Omental fat pad (tissue), 4 donors: ENCODE measurements around the gene VWA1. TPM values are rescaled to one million over a fixed set of nuclear protein-coding genes. Genes with fewer than 3 reads are reported as not detected.
"Not testable (repeated sequence)": the region's sequence is repeated elsewhere in the genome, so short reads cannot be mapped to it uniquely, and the experiment has no call there.

ENCODE experiments used
- ATAC-seq: fragments of 150-250 bp; one replicate; pipeline ENCODE4 v1.9.1; 2016; ENCODE audit warnings: mild to moderate bottlenecking, moderate library complexity; ENCODE audit not compliant: low FRiP score
- DNase-seq: peaks from one replicate; pipeline ENCODE4 v3.0.0-alpha.2; 2019; ENCODE audit warnings: low spot score
- total RNA-seq, 4 donors: library from RNA; depleted of rRNA; stranded (reverse); fragments of >200 nt; gene quantifications; one replicate each; pipeline ENCODE4 v1.1.0, GENCODE V29; 2016
- TF ChIP-seq, protein P1 (sequence below), 3 donors: fragments of 450-650 bp; IDR thresholded peaks; one replicate each; pipeline ENCODE4 v1.5.1; 2016 to 2017; ENCODE audit warnings: antibody characterized with exemption in 3 of 3, mild to moderate bottlenecking in 3 of 3, moderate library complexity in 2 of 3

VWA1 gene
- total RNA-seq, 4 donors from 2014 or later = 6.8 to 21.1 (median 13.8) TPM

DNA sequence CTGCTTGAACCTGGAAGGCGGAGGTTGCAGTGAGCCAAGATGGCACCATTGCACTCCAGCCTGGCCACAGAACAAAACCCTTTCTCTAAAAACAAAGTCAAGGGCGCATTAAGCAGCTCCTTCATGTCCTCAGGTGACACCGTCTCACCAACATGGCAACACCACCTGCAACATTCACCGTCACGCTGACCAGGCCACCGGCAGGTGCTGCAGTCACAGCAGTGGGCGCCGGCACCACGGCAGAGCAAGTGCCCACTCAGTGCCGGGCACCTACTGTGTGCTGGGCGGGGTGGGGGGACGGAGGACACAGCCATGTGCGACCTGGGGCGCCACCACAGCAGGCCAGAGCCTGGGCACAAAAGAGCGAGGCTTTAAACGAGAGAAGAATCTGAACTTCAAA is 48.2 kb downstream of the VWA1 start:
- TF ChIP-seq, protein P1, sequence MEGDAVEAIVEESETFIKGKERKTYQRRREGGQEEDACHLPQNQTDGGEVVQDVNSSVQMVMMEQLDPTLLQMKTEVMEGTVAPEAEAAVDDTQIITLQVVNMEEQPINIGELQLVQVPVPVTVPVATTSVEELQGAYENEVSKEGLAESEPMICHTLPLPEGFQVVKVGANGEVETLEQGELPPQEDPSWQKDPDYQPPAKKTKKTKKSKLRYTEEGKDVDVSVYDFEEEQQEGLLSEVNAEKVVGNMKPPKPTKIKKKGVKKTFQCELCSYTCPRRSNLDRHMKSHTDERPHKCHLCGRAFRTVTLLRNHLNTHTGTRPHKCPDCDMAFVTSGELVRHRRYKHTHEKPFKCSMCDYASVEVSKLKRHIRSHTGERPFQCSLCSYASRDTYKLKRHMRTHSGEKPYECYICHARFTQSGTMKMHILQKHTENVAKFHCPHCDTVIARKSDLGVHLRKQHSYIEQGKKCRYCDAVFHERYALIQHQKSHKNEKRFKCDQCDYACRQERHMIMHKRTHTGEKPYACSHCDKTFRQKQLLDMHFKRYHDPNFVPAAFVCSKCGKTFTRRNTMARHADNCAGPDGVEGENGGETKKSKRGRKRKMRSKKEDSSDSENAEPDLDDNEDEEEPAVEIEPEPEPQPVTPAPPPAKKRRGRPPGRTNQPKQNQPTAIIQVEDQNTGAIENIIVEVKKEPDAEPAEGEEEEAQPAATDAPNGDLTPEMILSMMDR (IDR thresholded peaks at IDR 0.05) = no peak
- DNase-seq = no peak
- ATAC-seq = no peak

DNA sequence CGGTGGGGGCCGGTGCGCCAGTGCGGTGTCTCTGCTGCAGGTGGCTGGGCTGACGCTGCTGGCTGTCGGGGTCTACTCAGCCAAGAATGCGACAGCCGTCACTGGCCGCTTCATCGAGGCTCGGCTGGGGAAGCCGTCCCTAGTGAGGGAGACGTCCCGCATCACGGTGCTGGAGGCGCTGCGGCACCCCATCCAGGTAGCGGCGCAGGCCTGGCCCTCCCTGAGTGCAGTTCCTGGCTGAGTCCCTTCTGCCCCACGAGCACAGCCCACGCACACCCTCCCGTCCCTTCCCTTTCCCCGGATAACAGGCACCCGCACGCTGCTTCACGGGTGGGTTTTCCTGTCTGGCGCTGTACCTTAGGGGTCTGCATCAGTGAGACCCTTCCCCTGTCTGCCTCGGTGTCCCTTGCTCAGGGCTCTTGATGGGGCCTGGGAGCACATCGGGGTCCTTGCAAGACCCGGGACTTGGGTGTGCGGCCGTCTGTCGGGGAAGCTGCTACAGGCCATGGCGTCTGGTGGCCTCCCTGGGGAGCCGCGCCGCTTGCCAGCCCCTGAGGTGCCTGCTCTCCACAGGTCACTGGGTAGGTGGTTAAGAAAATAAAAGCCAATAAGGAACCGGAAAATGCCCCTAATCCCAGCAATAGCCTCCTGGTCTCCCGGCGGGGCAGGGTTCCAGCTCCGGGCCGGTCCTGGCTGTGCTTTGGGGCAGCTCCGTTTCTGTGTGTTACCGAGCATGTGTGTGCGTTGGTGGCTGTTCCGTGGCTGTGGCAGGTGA is 49.7 kb downstream of the VWA1 start:
- DNase-seq, ATAC-seq: not testable (repeated sequence)

DNA sequence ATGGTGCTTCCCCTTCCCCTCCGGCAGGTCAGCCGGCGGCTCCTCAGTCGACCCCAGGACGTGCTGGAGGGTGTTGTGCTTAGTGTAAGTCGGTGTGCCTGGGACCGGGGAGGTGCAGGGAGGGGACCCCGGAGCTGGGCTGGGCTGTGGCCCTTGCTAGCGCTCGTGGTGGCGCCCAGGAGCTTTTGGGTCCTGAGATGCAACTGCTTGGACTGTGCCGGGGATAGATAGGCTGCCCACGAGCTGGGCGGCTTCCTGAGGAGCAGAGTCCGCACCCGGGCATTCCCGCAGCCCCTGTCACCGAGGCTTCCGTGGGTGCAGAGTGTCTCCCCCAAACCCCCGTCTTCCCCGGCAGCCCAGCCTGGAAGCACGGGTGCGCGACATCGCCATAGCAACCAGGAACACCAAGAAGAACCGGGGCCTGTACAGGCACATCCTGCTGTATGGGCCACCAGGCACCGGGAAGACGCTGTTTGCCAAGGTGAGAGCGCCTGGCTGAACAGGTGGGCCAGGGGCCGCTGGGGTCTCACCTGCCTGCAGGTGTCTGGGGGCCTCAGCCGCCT is 50.3 kb downstream of the VWA1 start:
- DNase-seq, ATAC-seq: not testable (repeated sequence)

DNA sequence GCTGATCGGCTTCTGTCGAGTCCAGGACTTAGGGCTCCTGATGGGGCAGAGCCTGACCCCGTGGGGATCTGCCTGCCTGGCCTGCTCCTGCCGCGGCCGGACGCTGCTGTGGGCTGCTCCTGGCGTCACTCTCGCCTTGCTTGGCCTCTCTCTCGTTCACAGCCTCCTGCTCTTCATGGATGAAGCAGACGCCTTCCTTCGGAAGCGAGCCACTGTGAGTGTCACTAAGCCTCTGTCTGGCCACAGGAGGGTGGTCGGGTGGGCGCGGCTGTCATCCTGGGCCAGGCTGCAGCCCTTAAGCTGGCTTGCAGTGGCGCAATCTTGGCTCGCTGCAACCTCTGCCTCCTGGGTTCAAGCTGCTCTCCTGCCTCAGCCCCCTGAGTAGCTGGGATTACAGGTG is 52.2 kb downstream of the VWA1 start:
- TF ChIP-seq, protein P1 (IDR thresholded peaks at IDR 0.05) = no peak
- DNase-seq (no peak), ATAC-seq (no peak)

DNA sequence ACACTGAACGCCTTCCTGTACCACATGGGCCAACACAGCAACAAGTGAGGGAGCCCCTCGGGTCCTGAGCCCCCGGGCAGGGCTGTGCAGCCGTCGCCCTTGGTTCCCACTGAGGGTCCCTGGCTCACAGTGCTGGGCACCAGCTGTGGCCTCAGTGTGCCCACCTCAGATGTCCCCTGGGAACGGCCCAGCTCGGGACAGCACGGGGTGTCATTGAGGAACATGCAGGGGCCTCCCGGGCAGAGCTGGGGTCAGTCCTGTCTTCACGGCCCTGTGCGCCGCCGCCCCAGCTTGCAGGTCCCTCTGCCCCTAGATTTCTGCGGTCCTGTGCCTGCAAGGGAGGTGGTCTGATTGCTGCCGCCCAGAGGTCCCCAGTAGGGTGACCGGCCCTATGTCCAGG is 53.7 kb downstream of the VWA1 start:
- ATAC-seq (no peak), DNase-seq (no peak)
- TF ChIP-seq, protein P1 (IDR thresholded peaks at IDR 0.05) = no peak

DNA sequence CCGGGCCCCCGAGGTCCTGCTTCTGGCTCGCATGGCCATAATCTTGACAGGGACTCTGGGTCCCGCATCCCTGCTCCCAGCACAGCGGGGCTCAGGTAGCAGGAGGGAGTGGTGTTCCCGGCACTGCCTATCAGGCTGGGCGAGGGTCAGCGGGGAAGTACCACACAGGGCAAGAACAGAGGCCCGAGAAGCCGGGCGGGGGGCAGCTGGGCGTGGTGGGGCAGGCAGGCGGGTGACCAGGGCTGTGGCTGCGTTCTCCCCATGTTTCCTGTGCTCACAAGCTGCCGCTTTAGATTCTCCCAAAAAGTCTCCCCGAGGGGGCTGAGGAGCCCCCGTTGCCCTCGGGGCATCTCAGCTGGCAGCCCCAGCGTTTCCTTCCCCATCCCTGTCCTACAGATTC is 54.4 kb downstream of the VWA1 start:
- TF ChIP-seq, protein P1 (IDR thresholded peaks at IDR 0.05) = no peak
- no peak for ATAC-seq
- DNase-seq = no peak

DNA sequence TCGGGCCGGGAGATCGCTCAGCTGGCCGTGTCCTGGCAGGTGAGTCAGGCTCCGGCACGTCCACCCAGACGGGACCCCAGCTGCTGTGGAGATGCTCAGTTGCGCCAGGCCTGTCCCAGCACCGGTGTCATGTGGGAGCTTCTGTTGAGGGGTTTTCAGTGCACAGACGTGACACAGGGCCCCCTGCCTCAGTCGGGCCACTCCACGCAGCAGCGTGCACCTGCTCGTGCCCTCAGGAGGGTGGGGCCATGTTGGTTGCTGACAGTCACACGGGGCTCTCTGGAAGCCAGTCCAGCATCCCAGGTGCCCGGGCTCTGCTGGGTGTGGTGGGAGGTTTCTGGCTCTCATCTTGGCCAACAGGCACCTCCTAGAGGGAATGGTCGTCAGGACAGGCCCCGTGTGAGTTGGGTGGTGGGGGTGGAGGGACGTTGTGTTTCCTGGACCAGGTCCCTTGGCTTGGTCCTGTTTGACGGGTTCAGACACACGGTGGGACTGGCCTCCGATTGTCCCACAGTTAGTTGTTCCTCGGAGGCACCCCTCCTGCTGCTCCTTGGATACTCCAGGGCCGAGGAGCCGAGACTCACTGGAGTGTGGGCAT is 55.2 kb downstream of the VWA1 start:
- TF ChIP-seq, protein P1 (IDR thresholded peaks at IDR 0.05) = no peak
- ATAC-seq (no peak), DNase-seq (no peak)

DNA sequence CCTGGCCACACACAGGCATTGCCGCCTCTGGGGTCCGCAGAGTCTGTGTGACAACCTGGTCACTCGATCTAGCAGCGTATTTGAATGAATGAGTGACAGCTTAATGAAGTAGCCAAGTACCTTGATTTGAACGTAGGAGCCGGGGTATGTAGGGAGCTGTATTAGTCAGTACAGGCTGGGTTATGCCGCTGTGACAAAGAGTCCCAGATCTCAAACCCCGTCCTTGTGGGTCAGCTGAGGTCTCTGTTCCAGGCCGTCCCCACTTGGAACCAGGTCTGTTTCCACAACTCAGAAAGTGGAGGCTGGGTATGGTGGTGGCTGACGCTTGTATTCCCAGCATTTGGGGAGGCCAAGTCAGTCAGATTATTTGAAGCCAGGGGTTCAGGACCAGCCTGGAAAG is 56.1 kb downstream of the VWA1 start:
- TF ChIP-seq, protein P1 (IDR thresholded peaks at IDR 0.05) = no peak
- ATAC-seq = no peak

More for the DNA sequence above, 56.1 kb downstream of the VWA1 start:
- DNase-seq = no peak
